C4-2B (cell line): Measurements from ENCODE around the gene KIF6.

Source experiments
- H3K27ac ChIP-seq: fragments of 450-650 bp; 2 replicates; pipeline ENCODE4 v1.5.1; 2017
- ZFX ChIP-seq: fragments of 450-650 bp; IDR thresholded peaks from 2 replicates; pipeline ENCODE4 v1.6.1; 2017
- TF ChIP-seq, protein P1 (sequence below): fragments of 450-650 bp; conservative IDR thresholded peaks from 2 replicates; pipeline ENCODE4 v1.5.1; 2017; ENCODE audit warnings: mild to moderate bottlenecking

KIF6 gene

DNA sequence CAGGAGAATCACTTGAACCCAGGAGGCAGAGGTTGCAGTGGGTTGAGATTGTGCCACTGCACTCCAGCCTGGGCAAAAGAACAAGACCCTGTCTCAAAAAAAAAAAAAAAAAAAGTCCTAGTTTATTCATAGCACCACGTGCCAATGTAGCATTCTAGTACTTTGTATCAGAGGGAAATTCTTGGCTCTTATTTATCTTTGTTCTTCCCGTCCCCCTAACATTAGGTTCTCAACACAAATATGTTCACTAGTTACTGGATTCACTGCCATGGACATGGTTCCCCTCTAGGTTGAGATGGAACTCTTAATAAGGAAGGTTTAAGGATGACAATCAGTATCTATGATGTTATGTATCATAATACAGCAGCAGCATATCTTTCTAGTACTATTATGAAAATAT is 178.5 kb downstream of the KIF6 start:
- no peak for TF ChIP-seq ZFX
- TF ChIP-seq, protein P1, sequence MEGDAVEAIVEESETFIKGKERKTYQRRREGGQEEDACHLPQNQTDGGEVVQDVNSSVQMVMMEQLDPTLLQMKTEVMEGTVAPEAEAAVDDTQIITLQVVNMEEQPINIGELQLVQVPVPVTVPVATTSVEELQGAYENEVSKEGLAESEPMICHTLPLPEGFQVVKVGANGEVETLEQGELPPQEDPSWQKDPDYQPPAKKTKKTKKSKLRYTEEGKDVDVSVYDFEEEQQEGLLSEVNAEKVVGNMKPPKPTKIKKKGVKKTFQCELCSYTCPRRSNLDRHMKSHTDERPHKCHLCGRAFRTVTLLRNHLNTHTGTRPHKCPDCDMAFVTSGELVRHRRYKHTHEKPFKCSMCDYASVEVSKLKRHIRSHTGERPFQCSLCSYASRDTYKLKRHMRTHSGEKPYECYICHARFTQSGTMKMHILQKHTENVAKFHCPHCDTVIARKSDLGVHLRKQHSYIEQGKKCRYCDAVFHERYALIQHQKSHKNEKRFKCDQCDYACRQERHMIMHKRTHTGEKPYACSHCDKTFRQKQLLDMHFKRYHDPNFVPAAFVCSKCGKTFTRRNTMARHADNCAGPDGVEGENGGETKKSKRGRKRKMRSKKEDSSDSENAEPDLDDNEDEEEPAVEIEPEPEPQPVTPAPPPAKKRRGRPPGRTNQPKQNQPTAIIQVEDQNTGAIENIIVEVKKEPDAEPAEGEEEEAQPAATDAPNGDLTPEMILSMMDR = no peak

DNA sequence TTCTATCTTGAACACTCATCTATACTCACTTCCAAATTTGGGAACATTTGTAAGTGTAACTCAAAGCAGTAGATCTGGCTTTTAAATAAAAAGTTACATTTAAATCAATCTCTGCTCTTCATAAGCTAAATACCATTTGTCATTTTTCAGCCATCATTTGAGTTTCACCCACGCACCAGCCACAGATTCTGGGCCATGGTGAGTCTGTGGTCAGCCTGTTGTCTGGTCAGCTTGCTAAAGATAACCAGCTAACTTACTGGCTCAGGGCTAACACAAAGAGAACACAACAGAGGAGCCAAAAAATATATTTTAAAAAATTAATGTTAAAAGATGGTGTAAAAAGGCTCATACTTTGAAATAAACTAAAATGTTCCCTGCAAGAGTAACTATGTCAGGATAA is 181.3 kb downstream of the KIF6 start:
- TF ChIP-seq ZFX = no peak
- TF ChIP-seq, protein P1 = no peak
- no peak overlapping the region for H3K27ac ChIP-seq

More for the DNA sequence above, 178.5 kb downstream of the KIF6 start:
- no peak overlapping the region for H3K27ac ChIP-seq

DNA sequence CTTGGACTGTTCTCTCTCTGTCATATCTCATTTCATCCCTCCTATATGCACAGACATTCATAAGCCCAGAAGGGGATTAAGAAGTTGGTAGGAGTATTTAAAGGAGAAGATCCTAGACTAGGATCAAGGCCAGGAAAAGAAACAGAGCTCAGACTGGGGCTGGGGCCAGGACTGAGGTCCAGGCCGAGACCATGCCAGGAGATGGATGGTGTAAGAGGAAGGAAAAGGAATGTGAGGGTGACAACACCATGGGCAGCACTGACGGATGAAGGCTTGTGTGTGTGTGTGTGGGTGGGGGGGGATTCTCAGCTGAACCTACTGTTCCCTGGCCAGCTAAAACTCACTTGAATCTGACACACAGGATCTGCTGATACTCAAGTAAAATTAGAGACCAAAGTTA is 182.1 kb downstream of the KIF6 start:
- TF ChIP-seq, protein P1 = no peak
- H3K27ac ChIP-seq = no peak overlapping the region

DNA sequence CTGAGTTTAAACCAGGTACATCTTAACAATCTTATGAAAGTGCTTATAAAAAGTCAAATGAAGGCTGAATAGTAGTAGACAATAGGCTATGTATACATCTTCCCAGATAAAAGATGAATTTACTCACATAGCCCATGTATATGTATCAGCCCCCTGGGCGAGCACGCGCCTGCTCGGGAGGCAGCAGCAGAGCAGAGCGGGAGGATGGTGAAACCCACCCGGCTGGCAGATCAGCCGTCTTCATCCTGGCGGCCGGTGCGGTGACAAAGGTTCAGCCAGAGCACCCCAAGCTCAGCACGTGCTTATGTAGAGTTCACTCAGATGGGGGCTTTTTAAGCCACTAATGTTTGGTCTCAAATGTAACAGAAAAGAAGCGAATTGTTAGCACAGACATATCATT is 184.8 kb downstream of the KIF6 start:
- TF ChIP-seq, protein P1 = no peak
- no peak for TF ChIP-seq ZFX
- H3K27ac ChIP-seq = no peak overlapping the region

DNA sequence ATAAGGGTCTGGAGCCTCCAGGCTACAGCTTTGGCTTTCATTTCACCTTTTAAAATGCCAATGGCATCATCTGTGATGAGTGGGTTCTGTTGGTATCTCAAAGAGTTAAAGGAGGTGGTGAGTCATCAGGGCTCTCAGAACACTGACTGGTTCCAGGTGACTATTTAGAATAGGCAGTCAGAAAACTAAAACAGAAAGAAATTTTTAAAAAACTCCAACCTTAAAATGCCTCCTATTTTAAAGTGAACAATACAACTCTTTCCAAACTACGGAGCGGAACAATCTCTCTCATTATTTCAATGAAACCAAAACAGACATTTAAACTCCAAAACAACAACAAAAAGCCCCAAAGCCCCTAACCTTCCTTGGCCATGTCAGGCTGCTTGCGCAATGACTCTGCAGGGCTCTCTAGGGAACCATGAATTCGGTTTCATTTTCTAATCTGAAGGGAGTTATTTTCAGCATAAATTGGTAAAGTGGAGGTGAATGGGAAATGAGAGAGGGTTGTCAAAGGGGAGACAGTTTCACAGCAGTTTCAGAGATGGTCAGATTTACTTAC is 194.9 kb downstream of the KIF6 start:
- no peak overlapping the region for H3K27ac ChIP-seq
- no peak for TF ChIP-seq ZFX
- TF ChIP-seq, protein P1 = no peak

DNA sequence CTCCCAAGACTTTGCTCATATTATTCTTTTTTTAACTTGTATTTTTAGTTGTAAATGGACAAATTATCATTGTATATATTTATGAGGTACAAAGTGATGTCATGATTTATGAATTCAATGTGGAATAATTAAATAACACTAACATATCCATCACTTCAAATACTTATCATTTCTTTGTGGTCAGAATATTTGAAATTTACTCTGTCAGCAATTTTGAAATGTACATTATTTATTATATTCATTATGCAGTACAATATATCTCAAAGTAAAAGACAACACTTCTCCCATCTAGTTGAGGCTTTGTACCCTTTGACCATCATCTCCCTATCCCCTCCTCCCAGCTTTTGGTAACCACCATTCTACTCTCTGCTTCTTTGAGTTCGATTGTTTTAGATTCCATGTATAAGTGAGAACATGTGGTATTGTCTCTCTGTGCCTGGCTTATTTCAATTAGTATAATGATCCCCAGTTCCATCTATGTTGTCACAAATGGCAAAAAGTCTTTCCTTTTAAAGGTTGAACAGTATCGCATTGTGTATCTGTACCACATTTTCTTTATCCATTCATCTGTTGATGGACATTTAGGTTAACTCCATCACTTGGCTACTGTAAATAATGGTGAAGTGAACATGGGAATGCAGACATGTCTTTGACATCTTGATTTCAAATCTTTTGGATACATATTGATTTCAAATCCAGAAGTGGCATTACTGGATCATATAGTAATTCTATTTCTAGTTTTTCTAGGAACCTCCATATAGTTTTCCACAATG is 197.2 kb downstream of the KIF6 start:
- H3K27ac ChIP-seq = no peak overlapping the region
- TF ChIP-seq, protein P1 = no peak
- no peak for TF ChIP-seq ZFX

DNA sequence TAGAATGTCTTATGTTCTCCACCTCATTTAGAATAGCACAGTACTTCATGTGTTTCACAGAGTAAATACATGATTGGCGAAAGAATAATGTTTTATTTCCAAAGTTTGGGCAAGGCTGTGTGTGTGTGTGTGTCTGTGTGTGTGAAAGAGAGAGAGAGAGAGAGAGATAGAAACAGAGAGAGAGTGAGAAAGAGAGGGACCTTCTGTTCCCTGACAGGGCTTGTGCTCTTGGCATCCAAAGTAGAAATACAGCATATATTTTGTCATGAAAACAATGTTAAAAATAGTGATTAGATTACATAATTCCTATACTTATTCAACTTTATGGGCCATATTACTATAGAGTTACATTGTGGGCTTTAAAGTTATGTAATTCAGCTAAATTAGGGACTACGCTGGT is 201.2 kb downstream of the KIF6 start:
- TF ChIP-seq, protein P1 = no peak
- TF ChIP-seq ZFX = no peak
- H3K27ac ChIP-seq = no peak overlapping the region
